Adipose tissue (tissue), 3 donors: ENCODE results near the gene SEMA5A. TPM values are rescaled to one million over a fixed set of nuclear protein-coding genes. Genes with fewer than 3 reads are reported as not detected.

Experiments
- H3K27ac ChIP-seq: one replicate; pipeline ENCODE4 v1.5.1; 2013; ENCODE audit warnings: low read depth, low read length
- WGBS, 3 donors: extraction: QIAGEN DNeasy Blood & Tissue Kit; methylation state at CpG; one replicate each; pipeline ENCODE4 v1.1.7; 2013; 5-methylcytosine and 5-hydroxymethylcytosine counted together
- polyA plus RNA-seq, 3 donors: library from polyadenylated mRNA; stranded (reverse); fragments of 200-250 nt; gene quantifications; one replicate each; pipeline ENCODE4 v1.2.3, GENCODE V29; 2013
- donor health status: healthy with polysubstance abuse.
- donor health status: Bipolar disorder and iron deficiency.
- donor health status: healthy.

Gene SEMA5A
- polyA plus RNA-seq, 3 donors, result 0.70 to 1.5 (median 1.2) TPM

DNA sequence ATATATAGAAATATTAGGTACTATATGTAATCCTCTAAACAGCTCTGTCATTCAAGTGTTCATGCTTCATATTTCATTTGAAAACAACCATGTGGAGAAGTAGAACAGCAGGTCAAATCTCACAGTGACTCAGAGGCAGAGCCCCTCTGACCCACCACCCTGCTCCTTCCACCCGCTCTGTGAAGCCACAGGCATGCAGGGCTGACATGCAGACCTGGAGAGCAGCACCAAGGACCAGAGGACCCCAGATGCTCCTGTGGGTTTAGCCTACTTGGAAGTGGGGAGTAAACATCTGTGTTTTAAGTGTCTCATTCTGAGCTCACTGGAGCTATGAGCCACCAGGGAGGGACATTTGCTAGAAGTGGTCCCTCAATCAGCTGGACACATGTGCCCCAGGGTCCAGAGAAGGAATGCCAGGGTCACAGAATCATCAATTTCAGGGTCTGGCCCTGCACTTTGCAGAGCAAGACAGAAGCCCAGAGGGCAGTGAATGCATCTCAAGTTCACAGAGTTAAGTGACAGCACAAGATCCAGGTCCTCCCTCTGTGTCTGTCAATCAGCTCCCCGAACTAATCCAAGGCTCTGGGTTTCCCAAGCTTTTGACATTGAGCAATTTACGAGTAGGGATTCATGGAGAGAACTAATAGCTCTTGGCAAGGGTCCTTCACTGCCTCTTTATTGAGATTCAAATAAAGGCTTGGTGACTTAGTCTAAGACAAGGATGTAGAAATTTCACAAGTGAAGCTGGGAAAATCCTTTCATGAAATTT is 441.1 kb downstream of the SEMA5A start:
- 69 to 83% (median 71%) methylated on average over 3 of the region's 3 CpGs for WGBS, 3 donors

DNA sequence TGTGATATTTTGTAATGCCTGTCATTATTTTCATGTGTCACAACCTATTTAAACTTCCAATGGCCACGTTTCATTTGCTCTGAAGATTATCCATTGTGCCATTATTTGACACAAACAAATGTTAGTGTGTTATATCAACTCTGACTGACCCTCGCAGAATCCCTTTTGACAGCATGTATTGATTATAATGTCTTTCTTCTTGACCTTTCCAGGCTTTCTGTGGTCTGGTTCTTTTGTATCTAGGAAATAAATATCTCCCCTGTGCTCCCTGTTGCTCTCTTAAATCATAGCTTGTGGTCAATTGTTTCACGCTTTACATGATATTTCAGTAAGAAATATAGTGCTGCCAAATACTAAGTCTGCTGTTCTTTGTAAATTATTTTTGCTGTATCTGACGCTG is 442.6 kb downstream of the SEMA5A start:
- H3K27ac ChIP-seq, result no peak overlapping the region
- WGBS, 3 donors, result 58 to 66% (median 63%) methylated on average over 4 of the region's 4 CpGs

More for the DNA sequence above, 441.1 kb downstream of the SEMA5A start:
- no peak overlapping the region for H3K27ac ChIP-seq

DNA sequence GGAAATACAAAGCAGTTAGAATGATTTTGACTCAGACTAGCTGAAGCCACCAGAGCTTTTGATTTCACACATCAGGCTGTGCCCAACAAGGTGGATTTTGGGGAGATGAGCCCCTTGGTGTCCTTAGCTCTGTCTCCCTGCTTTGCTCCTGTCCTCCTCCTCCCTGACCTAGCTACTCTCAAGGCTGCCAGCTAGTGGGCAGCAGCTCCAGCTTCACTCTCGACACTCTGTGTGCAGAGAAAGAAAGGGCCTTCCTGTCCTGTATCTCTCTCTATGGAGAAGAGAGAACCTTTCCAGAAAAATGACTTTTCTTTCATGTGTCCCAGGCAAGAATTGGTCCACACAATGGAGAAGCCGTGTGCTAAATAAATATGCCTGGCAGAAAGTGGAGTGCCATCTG is 446.2 kb downstream of the SEMA5A start:
- no peak overlapping the region for H3K27ac ChIP-seq
- 71 to 81% (median 76%) methylated on average over 2 of the region's 2 CpGs for WGBS, 3 donors

DNA sequence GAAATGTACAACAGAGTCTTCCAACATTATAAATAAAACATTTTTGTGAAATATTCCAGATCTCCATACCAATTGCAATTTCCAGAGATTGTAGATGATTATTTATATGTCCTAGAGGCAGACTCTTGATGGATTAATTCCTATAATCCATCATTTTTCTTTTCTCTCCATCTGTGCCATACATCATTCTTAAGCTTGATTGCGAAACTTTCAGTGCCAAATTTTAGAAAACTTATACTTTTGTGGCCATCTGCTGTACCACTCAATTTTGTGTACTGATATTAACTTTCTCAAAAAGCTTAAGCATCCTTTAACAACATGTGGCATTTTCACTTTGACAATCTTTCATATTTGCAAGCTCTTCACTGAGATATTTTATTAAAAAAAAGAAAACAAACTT is 446.9 kb downstream of the SEMA5A start:
- WGBS, 3 donors, result 78 to 92% (median 79%) methylated on average over 1 of the region's 1 CpG
- H3K27ac ChIP-seq, result no peak overlapping the region

DNA sequence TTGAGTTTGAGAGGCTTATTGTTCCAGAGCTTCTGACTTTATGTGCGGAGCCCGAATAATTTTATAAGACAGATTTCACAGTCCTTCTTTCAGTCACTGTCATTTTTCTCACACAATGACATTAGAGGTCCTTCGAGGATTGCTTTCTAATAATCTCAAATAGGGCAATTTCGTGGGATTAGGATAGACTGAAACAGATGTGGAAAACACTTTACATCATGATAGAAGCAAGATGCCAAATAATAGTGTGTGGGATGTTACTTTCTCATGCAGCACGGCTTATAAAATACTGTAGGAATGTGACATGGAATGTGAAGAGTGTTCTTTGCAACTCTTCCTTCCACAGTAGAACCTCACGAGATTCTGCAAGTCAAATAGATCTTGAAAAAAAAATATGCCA is 451.3 kb downstream of the SEMA5A start:
- 57 to 75% (median 58%) methylated on average over 6 of the region's 6 CpGs for WGBS, 3 donors
- no peak overlapping the region for H3K27ac ChIP-seq

DNA sequence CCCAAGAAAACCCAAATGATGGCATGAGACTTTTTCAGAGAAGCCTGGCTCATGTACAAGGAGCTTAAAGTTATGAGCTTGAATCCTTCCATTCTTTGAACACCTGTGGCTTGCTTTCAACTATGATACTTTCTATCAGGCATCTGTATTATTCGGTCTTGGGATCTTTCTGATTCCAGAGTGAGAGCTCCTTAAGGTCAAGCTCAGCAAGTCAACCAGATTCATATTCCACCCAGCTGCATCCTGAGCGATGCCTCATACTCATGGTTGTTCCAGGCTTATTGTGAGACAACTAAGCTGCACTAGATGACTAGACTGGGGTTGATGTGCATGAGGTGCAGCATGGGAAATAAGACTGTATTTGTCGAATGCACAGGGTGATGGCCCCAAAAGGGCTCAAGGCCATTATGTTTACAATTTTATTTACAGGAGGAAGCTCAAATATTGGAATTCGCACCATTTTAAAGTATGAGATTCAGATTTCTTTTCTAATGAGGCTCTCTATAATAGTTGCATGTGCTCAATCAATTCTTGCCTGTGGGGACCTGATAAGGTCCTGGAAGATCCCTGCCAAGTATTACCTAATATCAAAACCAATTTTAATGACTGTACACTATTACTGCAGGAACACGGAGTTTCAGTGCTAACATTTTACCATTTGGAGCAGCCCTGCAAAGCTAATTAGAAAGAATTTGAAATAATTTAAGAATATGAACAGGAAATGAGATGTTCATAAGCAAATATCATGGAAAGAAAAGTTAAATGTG is 453.8 kb downstream of the SEMA5A start:
- 78 to 85% (median 85%) methylated on average over 5 of the region's 5 CpGs for WGBS, 3 donors
- H3K27ac ChIP-seq, result no peak overlapping the region

DNA sequence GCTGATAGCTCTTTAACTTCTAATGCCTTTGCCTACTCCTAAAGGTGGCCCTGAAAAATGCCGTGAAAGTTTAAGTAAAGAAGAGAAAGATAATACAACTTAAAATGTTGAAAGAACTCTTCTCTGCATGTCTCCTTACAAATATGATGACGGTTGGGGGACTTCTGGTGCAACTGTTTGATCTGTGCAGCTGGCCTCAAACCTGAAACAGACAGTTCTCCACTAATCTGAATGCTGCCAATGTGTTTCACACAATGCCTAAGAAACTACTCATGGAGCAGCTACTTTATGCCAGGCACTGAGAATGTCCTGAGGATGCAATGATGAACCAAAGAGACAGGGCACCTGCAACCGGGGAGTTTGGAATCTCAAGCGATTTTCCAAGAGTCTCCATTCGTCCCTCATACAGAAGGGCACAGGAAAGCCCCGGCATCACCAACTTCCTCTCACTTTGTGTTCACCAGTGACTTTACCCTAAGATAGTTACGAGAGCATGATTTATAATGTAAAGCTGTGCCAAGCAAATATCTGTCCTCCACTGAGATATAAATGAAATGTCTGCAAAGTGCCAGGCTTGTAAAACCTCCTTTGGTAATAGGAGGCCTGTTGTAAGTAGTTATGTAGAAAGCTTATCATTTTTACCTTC is 455.4 kb downstream of the SEMA5A start:
- WGBS, 3 donors, result 77 to 88% (median 82%) methylated on average over 7 of the region's 7 CpGs
- no peak overlapping the region for H3K27ac ChIP-seq

DNA sequence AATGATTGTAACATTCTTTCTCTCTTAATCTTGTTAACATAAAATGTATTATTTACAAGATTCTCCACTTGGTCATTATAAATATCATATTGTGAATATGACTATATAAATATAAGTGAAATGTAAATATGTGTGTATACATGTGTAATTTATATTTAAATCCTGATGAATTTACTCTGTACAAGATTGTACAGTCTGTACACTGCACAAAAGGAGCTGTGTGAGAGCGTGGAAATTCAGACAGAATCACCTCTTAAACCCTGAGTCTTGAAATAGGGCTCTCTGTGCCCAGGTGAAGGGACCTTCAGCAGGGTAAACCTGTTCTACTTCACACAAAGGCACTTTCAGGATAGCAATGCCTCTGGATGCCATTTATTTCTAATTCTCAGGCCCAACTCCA is 456.0 kb downstream of the SEMA5A start:
- H3K27ac ChIP-seq, result no peak overlapping the region
- 74 to 90% (median 84%) methylated on average over 1 of the region's 1 CpG for WGBS, 3 donors

DNA sequence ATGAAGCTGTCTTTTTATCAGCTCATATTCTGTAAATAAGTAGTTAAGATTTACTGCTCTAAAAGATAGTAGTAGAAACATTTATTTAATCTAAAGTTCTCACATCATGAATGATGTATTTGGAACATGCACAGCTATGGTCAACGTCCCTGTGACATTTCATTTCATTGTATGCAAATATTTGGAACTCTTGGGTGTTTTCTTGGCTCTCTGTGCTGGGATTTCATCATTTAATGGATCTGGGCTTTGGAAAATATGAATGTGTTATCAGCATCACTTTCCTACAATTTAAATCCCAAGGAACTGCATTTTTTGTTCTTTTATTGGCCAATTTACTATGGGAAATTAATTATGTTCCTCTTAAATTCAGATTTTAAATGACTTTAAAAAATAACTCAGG is 462.9 kb downstream of the SEMA5A start:
- H3K27ac ChIP-seq, result no peak overlapping the region
- 12 to 33% (median 30%) methylated on average over 1 of the region's 1 CpG for WGBS, 3 donors

DNA sequence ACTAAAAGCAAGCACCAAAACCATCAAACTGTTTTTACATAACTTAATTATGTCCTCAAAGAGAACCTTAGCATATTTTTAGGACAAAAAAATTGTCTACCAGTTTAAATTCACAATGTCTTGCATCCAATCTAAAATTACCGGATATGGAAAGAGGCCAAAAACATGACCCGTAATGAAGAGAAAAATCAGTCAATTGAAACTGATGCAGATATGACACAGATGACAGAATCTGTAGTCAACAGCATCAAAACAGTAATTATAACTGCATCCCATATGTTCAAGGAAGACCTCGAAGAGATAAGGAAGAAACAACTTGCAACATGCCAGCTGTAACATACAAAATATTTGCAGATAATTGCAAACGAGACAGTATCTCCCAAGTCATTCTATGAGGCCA is 473.2 kb downstream of the SEMA5A start:
- H3K27ac ChIP-seq, result no peak overlapping the region
- whole genome bisulfite sequencing, 3 donors, result 68 to 69% (median 68%) methylated on average over 4 of the region's 4 CpGs

DNA sequence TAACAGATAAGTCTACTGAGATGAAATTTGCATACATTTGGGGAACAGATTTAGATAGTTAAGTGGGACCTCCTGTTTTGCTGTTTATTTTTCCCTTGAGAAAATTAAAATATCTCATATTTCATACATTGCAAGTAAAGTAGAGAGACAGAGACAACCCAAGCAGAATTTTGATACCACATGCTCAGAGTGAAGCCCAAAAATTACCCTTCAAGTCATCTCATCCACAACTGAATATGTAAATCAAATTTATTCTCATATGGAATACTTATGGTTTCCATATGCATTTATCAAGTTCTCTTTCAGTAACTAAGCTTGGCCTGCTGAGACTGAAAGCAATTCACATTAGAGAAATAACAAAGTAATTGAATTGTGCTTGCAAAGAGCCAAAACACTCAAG is 474.4 kb downstream of the SEMA5A start:
- H3K27ac ChIP-seq, result no peak overlapping the region

DNA sequence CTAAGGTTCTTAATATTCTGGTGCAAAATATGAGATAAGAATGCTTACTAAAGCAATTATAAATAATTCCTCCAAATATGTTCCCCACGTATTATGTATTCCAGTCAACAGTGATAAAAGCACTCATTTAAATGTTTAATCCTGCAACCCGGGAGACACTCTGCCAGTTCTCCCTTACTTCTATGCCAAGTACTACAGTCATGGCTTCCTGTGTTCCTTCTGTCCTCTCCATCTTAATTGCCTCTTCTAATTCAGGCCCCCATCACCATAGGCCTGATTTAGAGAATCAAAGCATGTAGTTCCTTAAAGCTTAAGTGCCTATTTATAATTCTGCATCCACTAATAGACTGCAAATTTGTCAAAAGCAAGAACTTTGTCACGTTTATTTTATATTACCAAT is 474.8 kb downstream of the SEMA5A start:
- 54 to 70% (median 63%) methylated on average over 3 of the region's 3 CpGs for WGBS, 3 donors
- no peak overlapping the region for H3K27ac ChIP-seq

DNA sequence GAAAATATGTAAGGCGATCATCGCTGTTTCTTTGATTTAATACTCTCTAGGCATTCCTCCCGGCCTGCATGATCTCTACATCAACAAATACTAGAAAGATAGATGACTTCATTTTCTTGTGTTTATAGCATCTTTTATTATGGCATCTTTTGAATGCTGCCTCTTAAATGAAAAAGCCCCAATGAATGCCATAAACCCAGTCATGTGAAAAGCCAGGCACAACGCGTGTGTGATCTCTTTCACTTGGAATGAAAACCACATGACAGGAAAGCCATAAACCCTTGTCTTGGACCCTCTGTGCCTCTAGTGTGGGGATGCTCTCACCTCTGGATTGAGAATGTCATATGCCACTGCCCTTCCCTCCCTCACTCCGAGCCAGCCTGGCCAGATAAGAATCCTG is 476.2 kb downstream of the SEMA5A start:
- WGBS, 3 donors, result 71 to 89% (median 79%) methylated on average over 6 of the region's 6 CpGs
- H3K27ac ChIP-seq, result no peak overlapping the region

DNA sequence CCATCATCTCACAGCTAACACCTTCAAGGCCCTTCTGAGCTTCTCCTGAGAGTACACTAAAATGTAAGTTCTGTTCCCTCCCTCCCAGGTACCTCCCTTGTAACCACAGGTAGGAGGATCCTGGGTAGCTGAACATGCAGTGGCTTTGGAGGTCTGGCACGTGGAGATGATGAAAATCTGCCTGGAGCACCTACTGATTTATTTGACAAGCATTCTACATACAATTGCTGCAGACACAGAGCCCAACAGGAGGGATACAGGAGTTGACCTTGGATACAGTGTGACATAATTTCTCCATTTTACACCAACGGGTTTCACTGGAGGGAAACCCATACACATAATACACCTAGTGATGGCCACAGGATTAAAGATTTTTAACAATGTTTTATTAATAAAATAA is 478.7 kb downstream of the SEMA5A start:
- WGBS, 3 donors, result 60 to 82% (median 68%) methylated on average over 2 of the region's 2 CpGs
- H3K27ac ChIP-seq, result no peak overlapping the region

DNA sequence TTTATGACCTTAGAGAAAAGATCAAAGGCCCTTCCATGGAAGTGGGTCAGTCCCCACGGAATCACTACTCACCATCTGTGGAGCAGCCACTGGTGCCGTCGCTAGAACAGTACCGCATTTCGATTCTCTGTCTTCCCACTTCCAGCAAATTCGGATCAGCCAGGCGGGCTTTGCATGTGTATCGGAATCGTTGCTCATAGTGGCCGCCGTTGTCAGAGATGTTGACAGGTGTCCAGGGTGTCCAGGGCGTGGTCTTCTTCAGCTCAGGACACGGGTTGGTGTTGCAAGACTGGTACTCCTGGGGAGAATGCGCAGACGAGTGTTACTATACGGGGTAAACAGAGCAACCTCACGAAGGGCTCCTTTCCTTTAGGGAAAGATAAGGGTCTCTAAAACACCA is 479.5 kb downstream of the SEMA5A start:
- WGBS, 3 donors, result 88 to 93% (median 90%) methylated on average over 17 of the region's 17 CpGs

DNA sequence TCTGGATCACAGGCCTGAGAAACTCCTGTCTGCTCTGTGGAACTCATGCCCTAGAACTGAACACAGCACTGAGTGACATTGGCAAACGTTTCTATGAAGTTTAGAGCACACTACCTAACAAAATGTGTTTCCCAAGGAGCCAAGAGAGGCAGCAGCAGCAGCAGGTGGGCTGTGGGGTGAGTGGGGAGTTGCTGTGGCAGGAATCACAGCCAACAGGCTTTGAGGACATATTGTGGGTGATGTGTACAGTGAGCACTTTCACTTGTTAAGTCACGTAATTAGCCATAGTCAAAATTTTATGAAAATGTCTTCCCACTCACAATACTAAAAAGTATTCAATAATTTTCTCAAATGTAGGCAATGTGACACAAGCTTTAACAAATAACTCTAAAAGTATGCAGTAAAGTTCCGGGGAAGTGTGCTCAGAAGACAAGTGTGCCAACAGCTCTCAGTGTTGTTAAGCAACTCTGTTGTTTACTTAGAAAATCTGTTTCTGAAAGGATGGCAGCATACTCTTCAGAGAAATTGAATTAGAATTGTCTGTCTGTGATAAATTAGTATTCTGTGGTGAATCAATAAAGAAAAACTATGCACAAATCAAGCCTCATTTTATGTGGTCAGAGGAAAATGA is 482.1 kb downstream of the SEMA5A start:
- no peak overlapping the region for H3K27ac ChIP-seq
- 60 to 66% (median 63%) methylated on average over 3 of the region's 3 CpGs for WGBS, 3 donors

More for the DNA sequence above, 479.5 kb downstream of the SEMA5A start:
- no peak overlapping the region for H3K27ac ChIP-seq

DNA sequence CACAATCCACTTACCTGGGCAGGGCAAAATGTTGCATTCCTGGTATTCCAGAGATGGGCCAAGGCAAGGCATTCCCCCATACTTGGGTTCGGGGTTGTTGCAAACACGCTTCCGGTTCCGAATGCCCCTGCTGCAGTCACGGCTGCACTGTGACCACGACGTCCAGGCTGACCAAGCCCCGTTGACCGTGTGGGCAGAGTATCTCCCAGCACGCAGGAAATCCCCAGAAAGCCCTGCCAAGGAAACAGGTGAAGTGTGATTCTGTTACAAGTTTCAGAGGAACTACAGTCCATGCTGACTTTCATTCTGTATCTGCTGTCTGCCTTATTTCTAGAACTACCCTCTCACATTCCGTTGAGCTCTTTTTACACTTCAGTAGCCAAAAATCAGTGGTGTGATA is 483.0 kb downstream of the SEMA5A start:
- H3K27ac ChIP-seq, result no peak overlapping the region
- WGBS, 3 donors, result 82 to 93% (median 84%) methylated on average over 11 of the region's 11 CpGs

DNA sequence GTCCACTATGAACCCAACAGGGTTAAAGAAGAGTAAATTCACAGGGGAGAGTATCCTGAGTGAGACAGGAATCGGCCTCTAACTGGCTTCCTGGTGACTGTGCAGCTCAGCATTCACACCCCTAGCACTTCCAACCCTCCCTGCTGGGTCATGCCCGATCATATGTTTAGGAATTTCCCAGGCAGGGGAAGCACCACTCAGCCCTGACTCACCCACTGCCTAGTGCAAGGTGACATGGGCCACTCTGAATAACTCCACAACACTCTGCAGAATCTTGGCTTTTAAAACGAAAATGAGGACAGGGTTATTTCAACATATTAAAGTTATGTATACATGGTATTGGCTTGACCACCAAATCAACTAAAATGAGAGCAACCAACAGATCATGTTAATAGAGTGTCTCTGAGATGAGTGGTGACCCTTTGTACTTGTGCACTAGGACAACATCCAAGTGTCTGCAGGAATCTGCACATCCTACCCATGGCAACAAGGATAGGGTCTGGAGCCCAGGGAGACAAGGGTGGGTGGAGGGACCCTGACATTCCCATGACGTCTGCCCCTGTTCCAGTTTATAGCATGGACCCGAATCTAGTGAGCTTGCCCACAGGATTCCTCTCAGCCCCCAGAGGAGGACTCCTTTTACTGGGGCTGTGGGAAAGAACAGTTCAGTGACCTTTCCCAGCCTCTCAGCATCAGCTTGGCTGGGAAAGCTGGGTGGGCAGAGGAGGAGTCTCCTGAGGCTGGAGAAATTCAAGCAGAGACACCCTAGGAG is 485.8 kb downstream of the SEMA5A start:
- no peak overlapping the region for H3K27ac ChIP-seq
- 40 to 69% (median 47%) methylated on average over 5 of the region's 5 CpGs for WGBS, 3 donors
